K562 (cell line): ENCODE data around the gene COX14. TPM values are rescaled to one million over a fixed set of nuclear protein-coding genes. Genes with fewer than 3 reads are reported as not detected.

ENCODE experiments used
- ATAC-seq: fragments of 200-7000 bp; cut with Tn5 transposase; 3 replicates; pipeline ENCODE4 v1.9.1; 2020; ENCODE audit warnings: moderate library complexity
- BruUV-seq: library from RNA; stranded (reverse); fragments of 400-500 nt; replicated peaks from 2 replicates; lab custom pipeline; 2021; lab: Mats Ljungman, UMichigan
- CTCF ChIA-PET: fragments of 300-600 bp; formaldehyde crosslinking; extraction: SDS; loops from one replicate; lab custom pipeline; 2021; ENCODE audit warnings: low intra/inter-chr PET ratio; lab: Yijun Ruan, JAX
- POLR2A ChIA-PET: fragments of 300-600, 350-650 bp; sonication (Branson Sonifier 250); formaldehyde crosslinking; extraction: SDS; loops from one replicate; lab custom pipeline; 2021; ENCODE audit warnings: antibody characterized with exemption, inconsistent platforms; lab: Yijun Ruan, JAX
- DNase-seq, 4 experiments: peaks; one replicate each; pipeline versions ENCODE4 v3.0.0 to v3.0.0-alpha.2; 2011 to 2018; ENCODE audit warnings: low spot score in 3 of 4, mixed read lengths in 3 of 4; ENCODE audit errors: extremely low read depth in 1 of 4
- FAIRE-seq: peaks from 2 replicates; lab custom pipeline; 2011; peaks lifted over from hg19 to GRCh38; lab: Jason Lieb, UNC
- H2AFZ ChIP-seq: 2 replicates; pipeline ENCODE4 v1.6.0; 2011; ENCODE audit warnings: low read depth, low read length, control low read depth, inconsistent platforms
- H3K27ac ChIP-seq: fragments of 200-600 bp; 3 replicates; pipeline ENCODE4 v1.8.0; 2011; ENCODE audit warnings: low read depth, mild to moderate bottlenecking, control low read depth, inconsistent platforms, low read length, moderate library complexity, mixed read lengths; ENCODE audit errors: extremely low read depth
- H3K27me3 ChIP-seq, 2 experiments: fragments of 300-600 bp in 1 of 2; 2 replicates in 1 of 2; 3 replicates in 1 of 2; pipeline versions ENCODE4 v1.6.0 to v1.8.0; 2011; ENCODE audit warnings: inconsistent platforms in 2 of 2, low read length in 2 of 2, mild to moderate bottlenecking in 1 of 2, mixed read lengths in 1 of 2, moderate library complexity in 1 of 2; ENCODE audit not compliant: control insufficient read depth in 2 of 2, insufficient read depth in 2 of 2
- H3K36me3 ChIP-seq: fragments of 300-600 bp; 3 replicates; pipeline ENCODE4 v1.8.0; 2011; ENCODE audit warnings: mild to moderate bottlenecking, low read length, inconsistent platforms; ENCODE audit not compliant: control insufficient read depth, insufficient read depth
- H3K4me1 ChIP-seq, 2 experiments: fragments of 200-600 bp in 1 of 2; replicated peaks in 1 of 2; 2 replicates in 1 of 2; 3 replicates in 1 of 2; pipeline versions ENCODE4 v1.5.1 to v1.8.0; 2011; ENCODE audit warnings: inconsistent platforms in 2 of 2, low read length in 2 of 2, mild to moderate bottlenecking in 1 of 2, mixed read lengths in 1 of 2, moderate library complexity in 1 of 2; ENCODE audit not compliant: control insufficient read depth in 2 of 2, insufficient read depth in 2 of 2
- H3K4me2 ChIP-seq: 2 replicates; pipeline ENCODE4 v1.6.1; 2011; ENCODE audit warnings: low read length, control low read depth, inconsistent platforms, mixed read lengths; ENCODE audit not compliant: insufficient read depth
- H3K4me3 ChIP-seq: fragments of 200-600 bp; sonication (generic), shearing (Covaris generic); 2 replicates; pipeline ENCODE4 v1.5.1; 2016; ENCODE audit warnings: control low read depth, inconsistent platforms
- H3K79me2 ChIP-seq: fragments of 200-600 bp; 3 replicates; pipeline ENCODE4 v1.8.0; 2011; ENCODE audit warnings: low read length, inconsistent platforms; ENCODE audit not compliant: control insufficient read depth, insufficient read depth
- H3K9ac ChIP-seq, 2 experiments: 2 replicates each; pipeline versions ENCODE4 v1.6.0 to v1.6.1; 2011; ENCODE audit warnings: low read depth in 2 of 2, low read length in 2 of 2, control low read depth in 1 of 2, inconsistent platforms in 1 of 2, mild to moderate bottlenecking in 1 of 2, mixed read lengths in 1 of 2; ENCODE audit not compliant: insufficient read depth in 1 of 2
- H3K9me1 ChIP-seq: one replicate; pipeline ENCODE4 v1.6.0; 2011; ENCODE audit warnings: inconsistent platforms, mild to moderate bottlenecking, low read length, moderate library complexity; ENCODE audit not compliant: control insufficient read depth, insufficient read depth
- H3K9me3 ChIP-seq: replicated peaks from 2 replicates; pipeline ENCODE4 v1.5.1; 2011; ENCODE audit warnings: low read depth, low read length, inconsistent platforms; ENCODE audit not compliant: control insufficient read depth, insufficient read depth
- H4K20me1 ChIP-seq: replicated peaks from 2 replicates; pipeline ENCODE4 v1.6.1; 2011; ENCODE audit warnings: low read length, inconsistent platforms, mixed read lengths; ENCODE audit not compliant: control insufficient read depth, insufficient read depth
- ZNF316 ChIP-seq: fragments of 450-650 bp; IDR thresholded peaks from 2 replicates; pipeline ENCODE4 v1.6.1; 2016
- WGBS: fragments of 100-300 bp; shearing (Covaris generic); methylation state at CpG from one replicate; pipeline ENCODE4 v1.1.6; 2016; ENCODE audit warnings: low coverage, mixed read lengths; ENCODE audit not compliant: insufficient coverage; ENCODE audit errors: missing lambda C conversion rate; 5-methylcytosine and 5-hydroxymethylcytosine counted together
- in situ Hi-C: fragments of 300-500 bp; cut with MboI; formaldehyde crosslinking; loops from 4 replicates; pipeline ENCODE4 v1.15.0; 2018; ENCODE audit warnings: inconsistent platforms, mixed read lengths
- intact Hi-C: fragments of 100-400 bp; cut with micrococcal nuclease; formaldehyde crosslinking; loops from 2 replicates; pipeline ENCODE4 v1.14.2; 2022
- polyA plus RNA-seq, 8 experiments: library from polyadenylated mRNA; depleted of rRNA in 4 of 8; stranded (reverse) in 5 of 8; unstranded in 3 of 8; fragments of >200 nt; fragmentation: Nextera tagmentation in 2 of 8; fragmentation: Illumina TruSeq in 1 of 8; extraction: Ambion mirVana in 2 of 8; extraction: Trizol in 1 of 8; gene quantifications; 2 replicates each; pipeline versions ENCODE4 v1.2.1 to v1.2.3, GENCODE V29; 2011 to 2014; ENCODE audit warnings: inconsistent platforms in 1 of 8, missing spikeins in 1 of 8
- total RNA-seq, 7 experiments: library from RNA; depleted of rRNA in 6 of 7; stranded (reverse); fragments of >200 nt in 6 of 7; fragmentation: Illumina TruSeq in 2 of 7; extraction: Trizol in 2 of 7; gene quantifications; 2 replicates each; pipeline versions ENCODE4 v1.2.1 to v1.2.3, GENCODE V29; 2011 to 2021; ENCODE audit warnings: low replicate concordance in 1 of 7
- TF ChIP-seq, protein P1 (sequence below): fragments of 250-450 bp; sonication (Bioruptor Pico); IDR thresholded peaks from 2 replicates; pipeline ENCODE4 v1.5.0; 2022; ENCODE audit warnings: mild to moderate bottlenecking

COX14 gene
- total and polyA plus RNA-seq, 9 of the 15 experiments (the other 6 are each of a cell fraction or from before 2014, with no cell fraction given), result 44.4 to 269 (median 53.4) TPM

DNA sequence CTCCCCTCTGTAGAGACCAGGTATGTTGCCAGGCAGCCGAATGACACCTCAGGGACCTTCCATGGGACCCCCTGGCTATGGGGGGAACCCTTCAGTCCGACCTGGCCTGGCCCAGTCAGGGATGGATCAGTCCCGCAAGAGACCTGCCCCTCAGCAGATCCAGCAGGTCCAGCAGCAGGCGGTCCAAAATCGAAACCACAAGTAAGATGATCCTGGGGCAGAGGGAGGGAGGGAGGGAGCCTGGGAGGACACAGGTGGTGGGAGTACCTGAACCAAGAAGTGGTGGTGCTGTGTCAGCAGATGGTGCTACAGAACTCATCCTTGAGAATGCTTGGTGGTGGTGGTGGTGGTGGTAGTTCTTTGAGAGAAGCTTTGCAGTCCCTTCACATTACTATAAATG is 25.9 kb upstream of the COX14 start:
- BruUV-seq, result no TSS peak
- H3K79me2 ChIP-seq, result peaks cover 10% of the 10 kb centered on the region
- ChIA-PET POLR2A (interaction anchor here (2.2 to 2.5 kb wide), 2 partner anchors 11 to 17 kb away, joined by 9 to 16 read pairs; partner anchors contain the start of gene GPD1), CTCF (interaction anchor here (2.0 kb wide), 1 partner anchor 89 kb away, joined by 10 read pairs; no protein-coding TSS in a partner anchor)
- intact Hi-C loops, result loop anchor here (5.0 kb wide), 1 partner anchor 676 kb away; the partner anchor contains the start of gene ATF1
- DNase-seq (no peak), FAIRE-seq (no peak), ATAC-seq (no peak)
- H3K9me3 ChIP-seq, result no peaks in the 10 kb centered on the region
- no peaks in the 10 kb centered on the region for H3K9me1 ChIP-seq
- H3K27ac ChIP-seq, result no peak overlapping the region
- H3K27me3 ChIP-seq, result no peaks in the 10 kb centered on the region
- peak overlapping the region; percentile 82 for H3K4me3 ChIP-seq
- in situ Hi-C loops, result no loop called here
- H3K4me2 ChIP-seq, result peak overlapping the region; percentile 90
- H3K4me1 ChIP-seq, result peaks cover 5 to 17% of the 10 kb centered on the region in 2 experiments; a peak in 3 of 5 replicates
- peaks cover 5% of the 10 kb centered on the region for H4K20me1 ChIP-seq
- H2AFZ ChIP-seq, result no peak overlapping the region
- H3K9ac ChIP-seq, result peak overlapping the region; percentile 58 to 89; a peak in 3 of 4 replicates
- H3K36me3 ChIP-seq, result peaks cover 50% of the 10 kb centered on the region
- 64% methylated on average over 5 of the region's 5 CpGs for WGBS
- TF ChIP-seq ZNF316, result 0 out of 2 replicates have a peak, but pooled peaks have one; percentile 5
- TF ChIP-seq, protein P1, sequence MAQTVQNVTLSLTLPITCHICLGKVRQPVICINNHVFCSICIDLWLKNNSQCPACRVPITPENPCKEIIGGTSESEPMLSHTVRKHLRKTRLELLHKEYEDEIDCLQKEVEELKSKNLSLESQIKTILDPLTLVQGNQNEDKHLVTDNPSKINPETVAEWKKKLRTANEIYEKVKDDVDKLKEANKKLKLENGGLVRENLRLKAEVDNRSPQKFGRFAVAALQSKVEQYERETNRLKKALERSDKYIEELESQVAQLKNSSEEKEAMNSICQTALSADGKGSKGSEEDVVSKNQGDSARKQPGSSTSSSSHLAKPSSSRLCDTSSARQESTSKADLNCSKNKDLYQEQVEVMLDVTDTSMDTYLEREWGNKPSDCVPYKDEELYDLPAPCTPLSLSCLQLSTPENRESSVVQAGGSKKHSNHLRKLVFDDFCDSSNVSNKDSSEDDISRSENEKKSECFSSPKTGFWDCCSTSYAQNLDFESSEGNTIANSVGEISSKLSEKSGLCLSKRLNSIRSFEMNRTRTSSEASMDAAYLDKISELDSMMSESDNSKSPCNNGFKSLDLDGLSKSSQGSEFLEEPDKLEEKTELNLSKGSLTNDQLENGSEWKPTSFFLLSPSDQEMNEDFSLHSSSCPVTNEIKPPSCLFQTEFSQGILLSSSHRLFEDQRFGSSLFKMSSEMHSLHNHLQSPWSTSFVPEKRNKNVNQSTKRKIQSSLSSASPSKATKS (CRISPR knock-in tag), result no peak
